HepG2 (cell line): ENCODE data around the gene MDP1. TPM values are rescaled to one million over a fixed set of nuclear protein-coding genes. Genes with fewer than 3 reads are reported as not detected.

Source experiments
- GFI1 ChIP-seq: sonication (generic); formaldehyde crosslinking; IDR thresholded peaks from 2 replicates; pipeline ENCODE4 v1.5.0; 2020; ENCODE audit warnings: missing genetic modification reagents, mild to moderate bottlenecking, borderline replicate concordance
- GPBP1L1 ChIP-seq: sonication (generic); formaldehyde crosslinking; IDR thresholded peaks from 2 replicates; pipeline ENCODE4 v1.5.0; 2020; ENCODE audit warnings: mild to moderate bottlenecking, missing genetic modification reagents
- GZF1 ChIP-seq: sonication (generic); formaldehyde crosslinking; IDR thresholded peaks from 2 replicates; pipeline ENCODE4 v1.5.1; 2020; ENCODE audit warnings: mild to moderate bottlenecking, missing genetic modification reagents
- HOXA5 ChIP-seq: sonication (generic); formaldehyde crosslinking; IDR thresholded peaks from 2 replicates; pipeline ENCODE4 v1.4.0; 2020; ENCODE audit warnings: missing genetic modification reagents
- HOXA7 ChIP-seq: sonication (generic); formaldehyde crosslinking; IDR thresholded peaks from 2 replicates; pipeline ENCODE4 v1.8.1; 2022; ENCODE audit warnings: mild to moderate bottlenecking, missing genetic modification reagents, moderate library complexity
- KDM2A ChIP-seq: sonication (generic); formaldehyde crosslinking; IDR thresholded peaks from 2 replicates; pipeline ENCODE4 v1.4.0; 2020; ENCODE audit warnings: low read depth, missing genetic modification reagents, borderline replicate concordance
- MAF1 ChIP-seq: sonication (generic); formaldehyde crosslinking; IDR thresholded peaks from 2 replicates; pipeline ENCODE4 v1.5.0; 2020; ENCODE audit warnings: missing genetic modification reagents, borderline replicate concordance
- SIX4 ChIP-seq: sonication (generic); formaldehyde crosslinking; IDR thresholded peaks from 2 replicates; pipeline ENCODE4 v1.4.0; 2020; ENCODE audit warnings: missing genetic modification reagents
- SP5 ChIP-seq: IDR thresholded peaks from 2 replicates; pipeline ENCODE4 v1.6.1; 2016; ENCODE audit warnings: low read depth, borderline replicate concordance
- STAG1 ChIP-seq: sonication (generic); formaldehyde crosslinking; IDR thresholded peaks from 2 replicates; pipeline ENCODE4 v1.4.0; 2020; ENCODE audit warnings: missing genetic modification reagents
- TBX3 ChIP-seq: fragments of 450-650 bp; IDR thresholded peaks from 2 replicates; pipeline ENCODE4 v1.6.1; 2017; ENCODE audit warnings: antibody characterized with exemption, mild to moderate bottlenecking, inconsistent platforms, borderline replicate concordance
- TGIF2 ChIP-seq: IDR thresholded peaks from 2 replicates; pipeline ENCODE4 v1.6.1; 2016; ENCODE audit warnings: control low read depth, missing compliant biosample characterization
- ZFP62 ChIP-seq: sonication (generic); formaldehyde crosslinking; IDR thresholded peaks from 2 replicates; pipeline ENCODE4 v1.4.0; 2020; ENCODE audit warnings: missing genetic modification reagents
- ZMAT5 ChIP-seq: sonication (generic); formaldehyde crosslinking; IDR thresholded peaks from 2 replicates; pipeline ENCODE4 v1.5.0; 2020; ENCODE audit warnings: mild to moderate bottlenecking, low read depth, missing genetic modification reagents, borderline replicate concordance
- ZNF224 ChIP-seq: sonication (generic); formaldehyde crosslinking; IDR thresholded peaks from 2 replicates; pipeline ENCODE4 v1.5.0; 2020; ENCODE audit warnings: mild to moderate bottlenecking, missing genetic modification reagents
- ZNF772 ChIP-seq: sonication (generic); formaldehyde crosslinking; IDR thresholded peaks from 2 replicates; pipeline ENCODE4 v1.5.0; 2020; ENCODE audit warnings: mild to moderate bottlenecking, missing genetic modification reagents
- ZSCAN21 ChIP-seq: sonication (generic); formaldehyde crosslinking; IDR thresholded peaks from 2 replicates; pipeline ENCODE4 v1.8.0; 2022; ENCODE audit warnings: mild to moderate bottlenecking, missing genetic modification reagents, moderate library complexity, borderline replicate concordance
- ZSCAN31 ChIP-seq: sonication (generic); formaldehyde crosslinking; IDR thresholded peaks from 2 replicates; pipeline ENCODE4 v1.5.0; 2020; ENCODE audit warnings: low read depth, mild to moderate bottlenecking, missing genetic modification reagents
- polyA plus RNA-seq, 8 experiments: library from polyadenylated mRNA; depleted of rRNA in 3 of 8; stranded (reverse) in 7 of 8; unstranded in 1 of 8; fragments of >200 nt; fragmentation: Illumina TruSeq in 4 of 8; extraction: Trizol in 4 of 8; gene quantifications; 2 replicates each; pipeline versions ENCODE4 v1.2.1 to v1.2.3, GENCODE V29; 2011 to 2016; ENCODE audit warnings: low read depth in 4 of 8, missing spikeins in 1 of 8, mixed read lengths in 1 of 8; ENCODE audit not compliant: insufficient read depth in 1 of 8
- total RNA-seq, 5 experiments: library from RNA; depleted of rRNA; stranded (reverse); fragments of >200 nt; fragmentation: Illumina TruSeq; extraction: Trizol; gene quantifications; 2 replicates each; pipeline ENCODE4 v1.2.3, GENCODE V29; 2016; ENCODE audit warnings: low read depth in 1 of 5
- TF ChIP-seq, protein P1 (sequence below): sonication (generic); formaldehyde crosslinking; conservative IDR thresholded peaks from 2 replicates; pipeline ENCODE4 v1.8.0; 2022; ENCODE audit warnings: mild to moderate bottlenecking, moderate library complexity, missing genetic modification reagents
- TF ChIP-seq, protein P2 (sequence below): sonication (generic); formaldehyde crosslinking; IDR thresholded peaks from 2 replicates; pipeline ENCODE4 v1.5.0; 2020; ENCODE audit warnings: mild to moderate bottlenecking, missing genetic modification reagents, borderline replicate concordance

Gene MDP1
- total and polyA plus RNA-seq, 2 of the 13 experiments (the other 11 are each of a cell fraction or from before 2014, with no cell fraction given) = 44.1 to 48.7 TPM

- TF ChIP-seq, protein P1, sequence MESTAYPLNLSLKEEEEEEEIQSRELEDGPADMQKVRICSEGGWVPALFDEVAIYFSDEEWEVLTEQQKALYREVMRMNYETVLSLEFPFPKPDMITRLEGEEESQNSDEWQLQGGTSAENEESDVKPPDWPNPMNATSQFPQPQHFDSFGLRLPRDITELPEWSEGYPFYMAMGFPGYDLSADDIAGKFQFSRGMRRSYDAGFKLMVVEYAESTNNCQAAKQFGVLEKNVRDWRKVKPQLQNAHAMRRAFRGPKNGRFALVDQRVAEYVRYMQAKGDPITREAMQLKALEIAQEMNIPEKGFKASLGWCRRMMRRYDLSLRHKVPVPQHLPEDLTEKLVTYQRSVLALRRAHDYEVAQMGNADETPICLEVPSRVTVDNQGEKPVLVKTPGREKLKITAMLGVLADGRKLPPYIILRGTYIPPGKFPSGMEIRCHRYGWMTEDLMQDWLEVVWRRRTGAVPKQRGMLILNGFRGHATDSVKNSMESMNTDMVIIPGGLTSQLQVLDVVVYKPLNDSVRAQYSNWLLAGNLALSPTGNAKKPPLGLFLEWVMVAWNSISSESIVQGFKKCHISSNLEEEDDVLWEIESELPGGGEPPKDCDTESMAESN (CRISPR knock-in tag) = peak; percentile 98
- TF ChIP-seq SIX4 (CRISPR knock-in tag) (peak; percentile 95), STAG1 (peak; percentile 94), SP5 (CRISPR knock-in tag) (peak; percentile 85), GPBP1L1 (CRISPR knock-in tag) (no peak), ZFP62 (CRISPR knock-in tag) (peak; percentile 64; the same call in 1 of the 2 replicates), MAF1 (CRISPR knock-in tag) (peak; percentile 96), HOXA7 (CRISPR knock-in tag) (peak; percentile 76), HOXA5 (CRISPR knock-in tag) (peak; percentile 99), ZMAT5 (CRISPR knock-in tag) (no peak), TBX3 (peak; percentile 57; the same call in 1 of the 2 replicates), ZSCAN31 (CRISPR knock-in tag) (peak; percentile 89; the same call in 1 of the 2 replicates), GZF1 (CRISPR knock-in tag) (no peak; the same call in 1 of the 2 replicates), KDM2A (CRISPR knock-in tag) (peak; percentile 100), ZNF772 (CRISPR knock-in tag) (peak; percentile 100), ZNF224 (peak; percentile 99), TGIF2 (peak; percentile 69; the same call in 1 of the 2 replicates), ZSCAN21 (CRISPR knock-in tag) (peak; percentile 97), GFI1 (CRISPR knock-in tag) (peak; percentile 85)
- TF ChIP-seq, protein P2, sequence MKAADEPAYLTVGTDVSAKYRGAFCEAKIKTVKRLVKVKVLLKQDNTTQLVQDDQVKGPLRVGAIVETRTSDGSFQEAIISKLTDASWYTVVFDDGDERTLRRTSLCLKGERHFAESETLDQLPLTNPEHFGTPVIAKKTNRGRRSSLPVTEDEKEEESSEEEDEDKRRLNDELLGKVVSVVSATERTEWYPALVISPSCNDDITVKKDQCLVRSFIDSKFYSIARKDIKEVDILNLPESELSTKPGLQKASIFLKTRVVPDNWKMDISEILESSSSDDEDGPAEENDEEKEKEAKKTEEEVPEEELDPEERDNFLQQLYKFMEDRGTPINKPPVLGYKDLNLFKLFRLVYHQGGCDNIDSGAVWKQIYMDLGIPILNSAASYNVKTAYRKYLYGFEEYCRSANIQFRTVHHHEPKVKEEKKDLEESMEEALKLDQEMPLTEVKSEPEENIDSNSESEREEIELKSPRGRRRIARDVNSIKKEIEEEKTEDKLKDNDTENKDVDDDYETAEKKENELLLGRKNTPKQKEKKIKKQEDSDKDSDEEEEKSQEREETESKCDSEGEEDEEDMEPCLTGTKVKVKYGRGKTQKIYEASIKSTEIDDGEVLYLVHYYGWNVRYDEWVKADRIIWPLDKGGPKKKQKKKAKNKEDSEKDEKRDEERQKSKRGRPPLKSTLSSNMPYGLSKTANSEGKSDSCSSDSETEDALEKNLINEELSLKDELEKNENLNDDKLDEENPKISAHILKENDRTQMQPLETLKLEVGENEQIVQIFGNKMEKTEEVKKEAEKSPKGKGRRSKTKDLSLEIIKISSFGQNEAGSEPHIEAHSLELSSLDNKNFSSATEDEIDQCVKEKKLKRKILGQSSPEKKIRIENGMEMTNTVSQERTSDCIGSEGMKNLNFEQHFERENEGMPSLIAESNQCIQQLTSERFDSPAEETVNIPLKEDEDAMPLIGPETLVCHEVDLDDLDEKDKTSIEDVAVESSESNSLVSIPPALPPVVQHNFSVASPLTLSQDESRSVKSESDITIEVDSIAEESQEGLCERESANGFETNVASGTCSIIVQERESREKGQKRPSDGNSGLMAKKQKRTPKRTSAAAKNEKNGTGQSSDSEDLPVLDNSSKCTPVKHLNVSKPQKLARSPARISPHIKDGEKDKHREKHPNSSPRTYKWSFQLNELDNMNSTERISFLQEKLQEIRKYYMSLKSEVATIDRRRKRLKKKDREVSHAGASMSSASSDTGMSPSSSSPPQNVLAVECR (CRISPR knock-in tag) = peak; percentile 98
Observed at GRCh38 chr14:24215495-24216344, at the start of gene MDP1 (continued).
